ENCODE measurements around the gene SLC34A3.

GRCh38 chr9:137236936-137237421 is 6.3 kb downstream of the SLC34A3 start:
- no peak for TF ChIP-seq CTCF (IDR thresholded peaks at IDR 0.05)
- TF ChIP-seq, protein P1, sequence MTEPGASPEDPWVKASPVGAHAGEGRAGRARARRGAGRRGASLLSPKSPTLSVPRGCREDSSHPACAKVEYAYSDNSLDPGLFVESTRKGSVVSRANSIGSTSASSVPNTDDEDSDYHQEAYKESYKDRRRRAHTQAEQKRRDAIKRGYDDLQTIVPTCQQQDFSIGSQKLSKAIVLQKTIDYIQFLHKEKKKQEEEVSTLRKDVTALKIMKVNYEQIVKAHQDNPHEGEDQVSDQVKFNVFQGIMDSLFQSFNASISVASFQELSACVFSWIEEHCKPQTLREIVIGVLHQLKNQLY (CRISPR knock-in tag; IDR thresholded peaks at IDR 0.05) = no peak
- TF ChIP-seq, protein P2, sequence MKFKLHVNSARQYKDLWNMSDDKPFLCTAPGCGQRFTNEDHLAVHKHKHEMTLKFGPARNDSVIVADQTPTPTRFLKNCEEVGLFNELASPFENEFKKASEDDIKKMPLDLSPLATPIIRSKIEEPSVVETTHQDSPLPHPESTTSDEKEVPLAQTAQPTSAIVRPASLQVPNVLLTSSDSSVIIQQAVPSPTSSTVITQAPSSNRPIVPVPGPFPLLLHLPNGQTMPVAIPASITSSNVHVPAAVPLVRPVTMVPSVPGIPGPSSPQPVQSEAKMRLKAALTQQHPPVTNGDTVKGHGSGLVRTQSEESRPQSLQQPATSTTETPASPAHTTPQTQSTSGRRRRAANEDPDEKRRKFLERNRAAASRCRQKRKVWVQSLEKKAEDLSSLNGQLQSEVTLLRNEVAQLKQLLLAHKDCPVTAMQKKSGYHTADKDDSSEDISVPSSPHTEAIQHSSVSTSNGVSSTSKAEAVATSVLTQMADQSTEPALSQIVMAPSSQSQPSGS (CRISPR knock-in tag; IDR thresholded peaks at IDR 0.05; ENCODE audit: borderline replicate concordance, low read depth) = no peak
- no peak for TF ChIP-seq FOXJ3 (CRISPR knock-in tag; IDR thresholded peaks at IDR 0.05; ENCODE audit: borderline replicate concordance)

Data from WTC11 (cell line).